PFSK-1 (cell line): Measurements from ENCODE around the gene MMP3.

ENCODE experiments used
- FOXP2 ChIP-seq: optimal IDR thresholded peaks from 2 replicates; pipeline ENCODE3; 2011; ENCODE audit warnings: borderline replicate concordance, control low read depth, inconsistent platforms; ENCODE audit not compliant: insufficient read depth; ENCODE audit errors: extremely low read length, extremely low read depth
- POLR2AphosphoS5 ChIP-seq: IDR thresholded peaks from 2 replicates; pipeline ENCODE4 v1.6.1; 2012; ENCODE audit warnings: low read depth, mild to moderate bottlenecking, control low read depth, low read length, moderate library complexity
- SIN3A ChIP-seq: IDR thresholded peaks from 2 replicates; pipeline ENCODE4 v1.6.1; 2012; ENCODE audit warnings: mild to moderate bottlenecking, low read length, moderate library complexity, borderline replicate concordance; ENCODE audit not compliant: insufficient read depth
- TF ChIP-seq, protein P1 (sequence below), 2 experiments: IDR thresholded peaks; 2 replicates each; pipeline versions ENCODE4 v1.6.1 to v1.8.0; 2011 to 2012; ENCODE audit warnings: low read depth in 2 of 2, low read length in 2 of 2, control low read depth in 1 of 2, inconsistent platforms in 1 of 2, mild to moderate bottlenecking in 1 of 2, moderate library complexity in 1 of 2; ENCODE audit not compliant: insufficient read depth in 1 of 2

DNA sequence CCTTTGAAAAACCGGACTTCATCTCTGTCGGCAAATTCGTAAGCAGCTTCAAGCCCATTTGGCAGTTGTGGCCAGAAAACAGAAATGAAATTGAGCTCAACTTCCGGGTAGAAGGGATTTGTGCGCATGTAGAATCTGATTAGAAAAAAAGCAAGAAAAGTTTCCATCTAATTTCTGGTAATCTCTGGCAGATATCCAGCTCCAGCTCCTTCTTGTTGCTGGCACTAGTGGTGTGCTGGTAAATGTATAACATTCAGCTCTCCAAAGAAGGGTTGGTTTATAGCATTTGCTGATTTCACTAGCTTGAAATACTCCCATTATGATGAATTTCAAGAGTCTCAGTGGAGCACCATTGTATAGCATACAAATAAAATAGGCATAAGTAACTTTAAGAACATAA is 50.8 kb downstream of the MMP3 start:
- TF ChIP-seq POLR2AphosphoS5 = no peak
- TF ChIP-seq SIN3A = no peak
- TF ChIP-seq, protein P1, sequence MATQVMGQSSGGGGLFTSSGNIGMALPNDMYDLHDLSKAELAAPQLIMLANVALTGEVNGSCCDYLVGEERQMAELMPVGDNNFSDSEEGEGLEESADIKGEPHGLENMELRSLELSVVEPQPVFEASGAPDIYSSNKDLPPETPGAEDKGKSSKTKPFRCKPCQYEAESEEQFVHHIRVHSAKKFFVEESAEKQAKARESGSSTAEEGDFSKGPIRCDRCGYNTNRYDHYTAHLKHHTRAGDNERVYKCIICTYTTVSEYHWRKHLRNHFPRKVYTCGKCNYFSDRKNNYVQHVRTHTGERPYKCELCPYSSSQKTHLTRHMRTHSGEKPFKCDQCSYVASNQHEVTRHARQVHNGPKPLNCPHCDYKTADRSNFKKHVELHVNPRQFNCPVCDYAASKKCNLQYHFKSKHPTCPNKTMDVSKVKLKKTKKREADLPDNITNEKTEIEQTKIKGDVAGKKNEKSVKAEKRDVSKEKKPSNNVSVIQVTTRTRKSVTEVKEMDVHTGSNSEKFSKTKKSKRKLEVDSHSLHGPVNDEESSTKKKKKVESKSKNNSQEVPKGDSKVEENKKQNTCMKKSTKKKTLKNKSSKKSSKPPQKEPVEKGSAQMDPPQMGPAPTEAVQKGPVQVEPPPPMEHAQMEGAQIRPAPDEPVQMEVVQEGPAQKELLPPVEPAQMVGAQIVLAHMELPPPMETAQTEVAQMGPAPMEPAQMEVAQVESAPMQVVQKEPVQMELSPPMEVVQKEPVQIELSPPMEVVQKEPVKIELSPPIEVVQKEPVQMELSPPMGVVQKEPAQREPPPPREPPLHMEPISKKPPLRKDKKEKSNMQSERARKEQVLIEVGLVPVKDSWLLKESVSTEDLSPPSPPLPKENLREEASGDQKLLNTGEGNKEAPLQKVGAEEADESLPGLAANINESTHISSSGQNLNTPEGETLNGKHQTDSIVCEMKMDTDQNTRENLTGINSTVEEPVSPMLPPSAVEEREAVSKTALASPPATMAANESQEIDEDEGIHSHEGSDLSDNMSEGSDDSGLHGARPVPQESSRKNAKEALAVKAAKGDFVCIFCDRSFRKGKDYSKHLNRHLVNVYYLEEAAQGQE (IDR thresholded peaks at IDR 0.05; ENCODE audit: insufficient read depth in 1 of 2, low read depth in 2 of 2, low read length in 2 of 2) = no peak
- TF ChIP-seq FOXP2 = no peak
